ENCODE results near the gene PSMB9. TPM values are rescaled to one million over a fixed set of nuclear protein-coding genes. Genes with fewer than 3 reads are reported as not detected.

PSMB9 gene
- total and polyA plus RNA-seq, 12 donors, result 13.4 to 69.8 (median 40.4) TPM

DNA sequence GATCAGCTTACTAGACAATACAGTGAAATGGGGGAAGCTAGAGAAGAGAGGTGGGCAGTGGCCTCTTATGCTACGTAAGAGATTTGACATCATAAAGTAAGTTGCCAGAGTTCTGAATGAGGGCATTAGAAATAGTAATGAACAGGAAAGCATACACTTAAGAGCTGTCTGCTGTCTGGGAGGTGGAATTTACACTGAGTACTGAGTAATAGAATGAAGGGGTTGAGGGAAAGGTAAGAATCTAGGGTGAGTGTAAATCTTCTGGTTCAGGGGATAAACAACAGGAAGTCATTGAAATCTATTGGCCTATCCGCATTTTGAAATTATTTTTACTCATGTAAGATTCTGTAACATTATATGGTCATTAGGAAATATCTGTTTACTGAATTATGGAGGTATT is 51.1 kb downstream of the PSMB9 start:
- intact Hi-C loops (cut with DNase I), result no loop called here
- peaks cover 0 to 2% of the 10 kb centered on the region in 2 donors for H3K4me1 ChIP-seq (replicated peaks in 1 of 2)
- H3K27ac ChIP-seq, result no peak overlapping the region
- DNase-seq, result no peak
- no peaks in the 10 kb centered on the region for H3K27me3 ChIP-seq
- H3K4me3 ChIP-seq, result no peak overlapping the region
- TF ChIP-seq, protein P1, sequence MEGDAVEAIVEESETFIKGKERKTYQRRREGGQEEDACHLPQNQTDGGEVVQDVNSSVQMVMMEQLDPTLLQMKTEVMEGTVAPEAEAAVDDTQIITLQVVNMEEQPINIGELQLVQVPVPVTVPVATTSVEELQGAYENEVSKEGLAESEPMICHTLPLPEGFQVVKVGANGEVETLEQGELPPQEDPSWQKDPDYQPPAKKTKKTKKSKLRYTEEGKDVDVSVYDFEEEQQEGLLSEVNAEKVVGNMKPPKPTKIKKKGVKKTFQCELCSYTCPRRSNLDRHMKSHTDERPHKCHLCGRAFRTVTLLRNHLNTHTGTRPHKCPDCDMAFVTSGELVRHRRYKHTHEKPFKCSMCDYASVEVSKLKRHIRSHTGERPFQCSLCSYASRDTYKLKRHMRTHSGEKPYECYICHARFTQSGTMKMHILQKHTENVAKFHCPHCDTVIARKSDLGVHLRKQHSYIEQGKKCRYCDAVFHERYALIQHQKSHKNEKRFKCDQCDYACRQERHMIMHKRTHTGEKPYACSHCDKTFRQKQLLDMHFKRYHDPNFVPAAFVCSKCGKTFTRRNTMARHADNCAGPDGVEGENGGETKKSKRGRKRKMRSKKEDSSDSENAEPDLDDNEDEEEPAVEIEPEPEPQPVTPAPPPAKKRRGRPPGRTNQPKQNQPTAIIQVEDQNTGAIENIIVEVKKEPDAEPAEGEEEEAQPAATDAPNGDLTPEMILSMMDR (IDR thresholded peaks at IDR 0.05), result no peak
- no peak for TF ChIP-seq POLR2A (IDR thresholded peaks at IDR 0.05)
- no peaks in the 10 kb centered on the region for H3K9me3 ChIP-seq (replicated peaks in 1 of 3)
- H3K36me3 ChIP-seq (replicated peaks in 1 of 2), result no peaks in the 10 kb centered on the region
- 66 to 81% (median 71%) methylated on average over 2 of the region's 2 CpGs for WGBS, 4 donors

DNA sequence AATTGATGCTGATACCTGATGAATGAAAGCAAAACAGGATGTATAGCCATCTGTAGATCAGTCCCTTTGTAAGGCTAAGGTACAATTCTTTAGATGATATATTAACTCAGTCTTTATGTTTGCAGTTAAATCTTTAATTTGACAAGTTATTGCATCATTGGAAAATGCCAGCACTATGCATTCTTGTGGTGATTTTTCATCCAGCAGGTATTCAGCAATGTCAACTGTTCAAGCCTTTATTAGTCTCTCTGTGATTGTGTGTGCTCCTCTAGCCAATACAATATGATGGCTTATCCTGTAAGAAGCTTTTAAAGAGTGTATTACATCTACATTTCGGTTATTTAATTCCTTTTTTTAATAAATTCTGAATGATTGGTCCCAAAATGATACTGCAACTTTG is 52.5 kb downstream of the PSMB9 start:
- Histone ChIP-seq H3K36me3 (replicated peaks in 1 of 2) (no peaks in the 10 kb centered on the region), H3K4me3 (no peak overlapping the region), H3K9me3 (replicated peaks in 1 of 3) (no peaks in the 10 kb centered on the region), H3K27me3 (no peaks in the 10 kb centered on the region), H3K4me1 (replicated peaks in 1 of 2) (peaks cover 0 to 2% of the 10 kb centered on the region in 2 donors), H3K27ac (no peak overlapping the region)
- TF ChIP-seq, protein P1 (IDR thresholded peaks at IDR 0.05), result no peak
- no peak for TF ChIP-seq POLR2A (IDR thresholded peaks at IDR 0.05)
- DNase-seq, result no peak
- WGBS, 4 donors, result 76 to 87% (median 83%) methylated on average over 1 of the region's 1 CpG
- intact Hi-C loops (cut with DNase I), result no loop called here

DNA sequence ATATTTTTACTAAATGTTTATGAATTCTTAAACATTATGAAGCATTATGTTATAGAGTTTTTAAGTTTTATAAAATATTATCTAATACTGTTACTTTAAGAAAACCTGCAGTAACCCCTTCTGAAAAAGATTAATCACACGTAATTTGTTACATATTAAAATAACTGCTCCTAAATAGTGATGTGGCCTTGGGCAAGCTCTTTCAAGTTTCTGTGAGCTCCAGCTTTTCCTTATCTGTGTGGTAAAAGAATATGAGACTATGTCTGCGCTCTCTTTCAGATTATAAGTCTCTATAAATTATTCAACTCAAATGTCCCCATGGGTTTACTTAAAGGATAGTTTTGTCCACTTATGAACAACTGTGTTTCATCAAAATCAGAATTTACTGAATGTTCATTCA is 54.9 kb downstream of the PSMB9 start:
- WGBS, 4 donors, result 35 to 54% (median 45%) methylated on average over 2 of the region's 2 CpGs
- no peak for TF ChIP-seq POLR2A (IDR thresholded peaks at IDR 0.05)
- TF ChIP-seq, protein P1 (IDR thresholded peaks at IDR 0.05), result no peak
- intact Hi-C loops (cut with DNase I), result no loop called here

More for the DNA sequence above, 54.9 kb downstream of the PSMB9 start:
- H3K9me3 ChIP-seq (replicated peaks in 1 of 3), result no peaks in the 10 kb centered on the region
- DNase-seq, result no peak
- H3K36me3 ChIP-seq (replicated peaks in 1 of 2), result no peaks in the 10 kb centered on the region
- H3K27ac ChIP-seq, result no peak overlapping the region
- H3K4me3 ChIP-seq, result no peak overlapping the region
- H3K27me3 ChIP-seq, result no peaks in the 10 kb centered on the region
- H3K4me1 ChIP-seq (replicated peaks in 1 of 2), result peaks cover 0 to 2% of the 10 kb centered on the region in 2 donors

Small RNA genes lying within 50 kb of the gene (small RNA-seq; reads per million reads assigned to genes)
- 0 reads per million in 2 donors for gene HLA-Z

Other genes starting within 250 kb of the PSMB9 start
- 100 to 1,000 TPM in 1 of 9 donors, 10 to 100 TPM in 4, 1 to 10 TPM in 3, under 1 TPM in 1; 0.22 to 135 (median 15.0) TPM for gene HLA-DQA1, start 216.8 kb upstream of the PSMB9 start, total RNA-seq
- 10 to 100 TPM in 2 of 3 donors, 1 to 10 TPM in 1; 7.4 to 20.1 (median 16.9) TPM for gene HLA-DQA1, start 216.8 kb upstream of the PSMB9 start, polyA plus RNA-seq
- 100 to 1,000 TPM in 1 of 9 donors, 10 to 100 TPM in 2, 1 to 10 TPM in 6; 1.4 to 208 (median 9.0) TPM for gene HLA-DQB1, start 187.5 kb upstream of the PSMB9 start, total RNA-seq
- 100 to 1,000 TPM in 2 of 3 donors, 1 to 10 TPM in 1; 8.8 to 189 (median 151) TPM for gene HLA-DQB1, start 187.5 kb upstream of the PSMB9 start, polyA plus RNA-seq
- gene HLA-DQA2, start 112.8 kb upstream of the PSMB9 start, total RNA-seq, result 10 to 100 TPM in 1 of 9 donors, 1 to 10 TPM in 6, under 1 TPM in 1, not detected in 1; 0.47 to 17.8 (median 2.4) TPM
- gene HLA-DQA2, start 112.8 kb upstream of the PSMB9 start, polyA plus RNA-seq, result 1 to 10 TPM in 1 of 3 donors, not detected in 2; 3.0 TPM
- 10 to 100 TPM in 2 of 9 donors, 1 to 10 TPM in 3, under 1 TPM in 3, not detected in 1; 0.17 to 19.1 (median 2.8) TPM for gene HLA-DQB2, start 90.7 kb upstream of the PSMB9 start, total RNA-seq
- gene HLA-DQB2, start 90.7 kb upstream of the PSMB9 start, polyA plus RNA-seq, result under 1 TPM in 1 of 3 donors, not detected in 2; 0.31 TPM
- gene HLA-DOB, start 37.2 kb upstream of the PSMB9 start, total RNA-seq, result under 1 TPM in 5 of 9 donors, not detected in 4; 0.28 to 0.69 (median 0.61) TPM
- gene HLA-DOB, start 37.2 kb upstream of the PSMB9 start, polyA plus RNA-seq, result 1 to 10 TPM in 1 of 3 donors, under 1 TPM in 2; 0.71 to 1.6 (median 0.99) TPM
- 10 to 100 TPM in 6 of 9 donors, 1 to 10 TPM in 3; 4.8 to 48.0 (median 19.4) TPM for gene TAP2, start 15.5 kb upstream of the PSMB9 start, total RNA-seq
- gene TAP2, start 15.5 kb upstream of the PSMB9 start, polyA plus RNA-seq, result 10 to 100 TPM; 20.5 to 24.3 (median 21.5) TPM
- 100 to 1,000 TPM in 1 of 9 donors, 10 to 100 TPM in 8; 49.2 to 114 (median 87.9) TPM for gene PSMB8, start 10.1 kb upstream of the PSMB9 start, total RNA-seq
- gene PSMB8, start 10.1 kb upstream of the PSMB9 start, polyA plus RNA-seq, result 100 to 1,000 TPM in 2 of 3 donors, 10 to 100 TPM in 1; 63.0 to 195 (median 137) TPM
- 10 to 100 TPM; 19.7 to 76.9 (median 49.4) TPM for gene TAP1, start 488 bp upstream of the PSMB9 start, total RNA-seq
- gene TAP1, start 488 bp upstream of the PSMB9 start, polyA plus RNA-seq, result 10 to 100 TPM; 24.9 to 77.9 (median 52.2) TPM
- 100 to 1,000 TPM in 1 of 9 donors, 10 to 100 TPM in 8; 20.4 to 118 (median 85.7) TPM for gene HLA-DMB, start 86.8 kb downstream of the PSMB9 start, total RNA-seq
- gene HLA-DMB, start 86.8 kb downstream of the PSMB9 start, polyA plus RNA-seq, result 10 to 100 TPM in 2 of 3 donors, 1 to 10 TPM in 1; 9.1 to 41.2 (median 23.9) TPM
- gene HLA-DMA, start 98.9 kb downstream of the PSMB9 start, total RNA-seq, result 100 to 1,000 TPM in 5 of 9 donors, 10 to 100 TPM in 3, 1 to 10 TPM in 1; 8.5 to 269 (median 140) TPM
- gene HLA-DMA, start 98.9 kb downstream of the PSMB9 start, polyA plus RNA-seq, result 100 to 1,000 TPM in 2 of 3 donors, 10 to 100 TPM in 1; 87.5 to 138 (median 108) TPM
- gene BRD2, start 114.4 kb downstream of the PSMB9 start, total RNA-seq, result 100 to 1,000 TPM; 134 to 196 (median 151) TPM
- 100 to 1,000 TPM; 127 to 288 (median 152) TPM for gene BRD2, start 114.4 kb downstream of the PSMB9 start, polyA plus RNA-seq
- 10 to 100 TPM in 6 of 9 donors, 1 to 10 TPM in 2, under 1 TPM in 1; 0.94 to 61.9 (median 23.4) TPM for gene HLA-DOA, start 155.4 kb downstream of the PSMB9 start, total RNA-seq
- 1 to 10 TPM; 1.6 to 4.2 (median 1.9) TPM for gene HLA-DOA, start 155.4 kb downstream of the PSMB9 start, polyA plus RNA-seq
- 100 to 1,000 TPM in 6 of 9 donors, 10 to 100 TPM in 3; 19.4 to 625 (median 154) TPM for gene HLA-DPA1, start 219.5 kb downstream of the PSMB9 start, total RNA-seq
- gene HLA-DPA1, start 219.5 kb downstream of the PSMB9 start, polyA plus RNA-seq, result 100 to 1,000 TPM in 1 of 3 donors, 10 to 100 TPM in 2; 29.2 to 219 (median 31.0) TPM
- gene HLA-DPB1, start 221.8 kb downstream of the PSMB9 start, total RNA-seq, result 100 to 1,000 TPM in 6 of 9 donors, 10 to 100 TPM in 3; 10.8 to 521 (median 249) TPM
- 10 to 100 TPM; 39.9 to 56.4 (median 50.8) TPM for gene HLA-DPB1, start 221.8 kb downstream of the PSMB9 start, polyA plus RNA-seq